ENCODE measurements around the gene PPFIA4. TPM values are rescaled to one million over a fixed set of nuclear protein-coding genes. Genes with fewer than 3 reads are reported as not detected.
A peak's percentile ranks its signal among the peaks of the same experiment; 100 is the strongest.

PPFIA4 gene
- total RNA-seq, 1 experiment from 2014 or later, result 21.1 TPM

DNA sequence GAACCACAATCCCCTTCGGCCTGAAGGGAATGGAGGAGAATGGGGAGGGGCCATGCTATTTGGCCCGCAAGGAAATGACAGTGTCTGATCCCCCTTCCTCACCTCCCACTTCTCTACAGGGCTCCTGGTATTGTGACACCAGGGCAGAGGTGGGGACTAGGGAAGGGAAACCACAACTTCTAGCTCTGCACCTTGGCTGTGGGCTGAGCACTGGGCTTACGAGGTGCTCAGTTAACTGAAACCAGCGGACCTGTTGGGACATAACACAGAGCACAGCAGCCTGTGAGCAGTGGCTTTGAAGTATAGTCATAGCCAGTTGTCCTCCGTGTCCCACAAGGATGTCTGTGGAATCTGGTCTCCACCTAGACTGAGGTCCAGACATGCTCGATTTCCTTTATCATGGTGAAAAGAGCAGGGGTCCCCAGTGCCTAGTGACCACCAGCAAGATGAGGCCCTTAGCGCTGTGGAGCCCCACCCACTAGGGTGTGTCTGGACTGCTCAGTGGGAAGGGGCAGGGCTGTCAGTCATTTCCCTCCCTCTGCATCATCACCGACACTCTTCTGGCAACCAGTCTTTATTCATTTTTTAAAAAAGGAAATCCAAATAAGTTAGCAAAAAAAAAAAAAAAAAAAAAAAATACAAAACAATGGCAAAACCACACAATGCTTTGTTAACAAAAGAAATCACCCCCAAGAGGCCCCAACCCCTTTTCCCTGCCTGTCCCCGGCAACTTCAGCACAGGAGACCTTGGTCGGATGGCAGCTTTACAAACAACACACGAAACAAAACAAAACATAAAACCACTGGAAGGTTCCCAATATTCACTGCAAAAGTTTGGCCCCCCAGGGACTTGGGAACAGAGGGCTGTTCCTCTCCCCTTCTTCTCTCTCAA is 56.5 kb downstream of the PPFIA4 start:
- no peak overlapping the region for H3K4me3 Mint-ChIP-seq
- no peaks in the 10 kb centered on the region for H3K36me3 Mint-ChIP-seq
- peak overlapping the region; percentile 28; the same call in 1 of the 2 replicates for H3K27ac Mint-ChIP-seq
- ATAC-seq (no peak; the same call in 1 of the 2 replicates), DNase-seq (ENCODE audit: low spot score) (no peak)
- H3K9me3 Mint-ChIP-seq, result no peaks in the 10 kb centered on the region
- CTCF ChIA-PET, result interaction anchor here (0.7 to 8.9 kb wide), 22 partner anchors 11 to 259 kb away, joined by 3 to 123 read pairs (median 5); partner anchors contain the start of genes ADORA1 and MYBPH
- H3K27me3 Mint-ChIP-seq (ENCODE audit: low read depth), result no peaks in the 10 kb centered on the region; the same call in 1 of the 2 replicates
- POLR2A ChIA-PET, result no interaction called here
- H3K4me1 Mint-ChIP-seq, result peaks cover 34% of the 10 kb centered on the region
- TF ChIP-seq ZBTB21 (CRISPR knock-in tag; IDR thresholded peaks at IDR 0.05; ENCODE audit: borderline replicate concordance), result no peak
- TF ChIP-seq ZNF121 (CRISPR knock-in tag; IDR thresholded peaks at IDR 0.05), result 0 out of 2 replicates have a peak, but pooled peaks have one; percentile 62

DNA sequence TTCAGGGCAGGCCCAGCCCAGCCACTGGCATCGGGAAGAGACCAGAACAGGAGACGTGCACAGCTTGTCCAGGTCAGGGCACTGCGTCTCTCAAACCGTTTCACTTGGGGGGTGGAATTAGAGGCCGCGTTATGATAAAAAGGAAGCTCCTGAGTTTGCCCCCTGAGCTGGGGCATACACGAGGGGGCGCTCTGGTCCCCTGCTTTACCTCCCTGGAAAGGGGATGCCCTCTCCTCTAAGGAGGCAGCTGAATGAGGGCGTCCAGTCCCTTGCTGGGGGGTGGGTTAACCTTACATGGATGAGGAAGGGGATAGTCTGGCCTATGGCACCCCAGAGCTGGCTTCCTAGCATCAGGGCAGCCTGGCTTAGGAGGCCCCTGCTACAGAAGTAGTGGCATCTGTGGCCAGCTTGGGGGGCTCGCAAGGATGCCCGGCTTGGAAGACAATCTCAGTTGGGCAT is 57.2 kb downstream of the PPFIA4 start:
- Mint-ChIP-seq H3K4me1 (peaks cover 34% of the 10 kb centered on the region), H3K27me3 (ENCODE audit: low read depth) (no peaks in the 10 kb centered on the region; the same call in 1 of the 2 replicates)

DNA sequence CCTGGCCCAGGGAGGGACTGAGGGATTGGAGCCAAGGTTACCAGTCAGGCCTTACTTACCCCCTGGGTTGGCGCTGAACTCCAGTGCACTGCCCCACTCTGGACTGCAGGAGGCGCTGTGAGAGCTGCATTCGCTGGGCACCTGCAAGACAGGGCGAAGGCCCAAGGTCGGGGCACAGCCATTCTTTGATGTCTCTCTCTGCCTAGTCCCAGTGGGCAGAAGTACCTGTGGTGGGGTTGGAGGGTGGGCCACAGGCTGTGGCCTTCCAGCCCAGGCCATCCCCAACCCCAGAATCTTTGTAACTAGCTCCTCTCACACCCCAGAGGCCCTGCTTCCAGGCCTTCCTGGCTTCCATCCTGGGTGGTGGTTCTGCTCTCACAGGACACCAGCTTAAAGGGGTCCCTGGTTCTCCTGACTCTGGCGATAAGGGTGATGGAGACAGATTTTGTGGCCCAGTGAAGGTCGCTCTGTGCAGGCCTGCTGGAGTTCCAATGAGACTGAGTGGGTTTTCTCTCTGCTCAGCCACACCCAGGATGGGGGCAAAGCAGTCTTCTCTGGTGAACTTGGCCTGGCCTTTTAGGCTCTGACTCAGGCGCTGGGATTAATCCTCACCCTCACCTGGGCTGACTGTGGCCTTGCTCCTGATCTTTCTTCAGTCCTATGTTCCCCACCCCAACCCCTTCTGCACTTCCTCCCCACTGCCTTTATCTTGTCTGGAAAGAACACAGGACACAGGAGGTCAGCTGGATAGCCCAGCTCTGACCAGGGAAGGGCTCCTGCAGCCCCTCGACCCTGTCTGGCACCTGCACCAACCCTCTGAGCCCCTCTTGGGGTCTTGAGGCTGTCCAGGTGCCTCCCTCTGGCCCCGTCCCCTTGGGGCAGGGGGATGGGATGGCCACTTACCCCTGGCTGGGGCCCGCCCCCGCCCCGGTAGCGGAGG is 58.6 kb downstream of the PPFIA4 start:
- Mint-ChIP-seq H3K36me3 (no peaks in the 10 kb centered on the region), H3K9me3 (no peaks in the 10 kb centered on the region), H3K4me3 (no peak overlapping the region), H3K27me3 (ENCODE audit: low read depth) (no peaks in the 10 kb centered on the region; the same call in 1 of the 2 replicates), H3K27ac (no peak overlapping the region), H3K4me1 (peaks cover 34% of the 10 kb centered on the region)
- ChIA-PET CTCF (interaction anchor here (0.6 to 8.9 kb wide), 40 partner anchors 8 to 391 kb away, joined by 3 to 123 read pairs (median 4); partner anchors contain the start of genes ADORA1, MYBPH and PRELP), POLR2A (no interaction called here)
- DNase-seq (ENCODE audit: low spot score), result peak; percentile 84
- peak; percentile 59 for ATAC-seq
- TF ChIP-seq CREB1 (CRISPR knock-in tag; IDR thresholded peaks at IDR 0.05), result no peak
- no peak for TF ChIP-seq ZNF219 (CRISPR knock-in tag; IDR thresholded peaks at IDR 0.05; ENCODE audit: borderline replicate concordance)
- TF ChIP-seq, protein P1, sequence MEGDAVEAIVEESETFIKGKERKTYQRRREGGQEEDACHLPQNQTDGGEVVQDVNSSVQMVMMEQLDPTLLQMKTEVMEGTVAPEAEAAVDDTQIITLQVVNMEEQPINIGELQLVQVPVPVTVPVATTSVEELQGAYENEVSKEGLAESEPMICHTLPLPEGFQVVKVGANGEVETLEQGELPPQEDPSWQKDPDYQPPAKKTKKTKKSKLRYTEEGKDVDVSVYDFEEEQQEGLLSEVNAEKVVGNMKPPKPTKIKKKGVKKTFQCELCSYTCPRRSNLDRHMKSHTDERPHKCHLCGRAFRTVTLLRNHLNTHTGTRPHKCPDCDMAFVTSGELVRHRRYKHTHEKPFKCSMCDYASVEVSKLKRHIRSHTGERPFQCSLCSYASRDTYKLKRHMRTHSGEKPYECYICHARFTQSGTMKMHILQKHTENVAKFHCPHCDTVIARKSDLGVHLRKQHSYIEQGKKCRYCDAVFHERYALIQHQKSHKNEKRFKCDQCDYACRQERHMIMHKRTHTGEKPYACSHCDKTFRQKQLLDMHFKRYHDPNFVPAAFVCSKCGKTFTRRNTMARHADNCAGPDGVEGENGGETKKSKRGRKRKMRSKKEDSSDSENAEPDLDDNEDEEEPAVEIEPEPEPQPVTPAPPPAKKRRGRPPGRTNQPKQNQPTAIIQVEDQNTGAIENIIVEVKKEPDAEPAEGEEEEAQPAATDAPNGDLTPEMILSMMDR (IDR thresholded peaks at IDR 0.05), result peak; percentile 88
- TF ChIP-seq, protein P2, sequence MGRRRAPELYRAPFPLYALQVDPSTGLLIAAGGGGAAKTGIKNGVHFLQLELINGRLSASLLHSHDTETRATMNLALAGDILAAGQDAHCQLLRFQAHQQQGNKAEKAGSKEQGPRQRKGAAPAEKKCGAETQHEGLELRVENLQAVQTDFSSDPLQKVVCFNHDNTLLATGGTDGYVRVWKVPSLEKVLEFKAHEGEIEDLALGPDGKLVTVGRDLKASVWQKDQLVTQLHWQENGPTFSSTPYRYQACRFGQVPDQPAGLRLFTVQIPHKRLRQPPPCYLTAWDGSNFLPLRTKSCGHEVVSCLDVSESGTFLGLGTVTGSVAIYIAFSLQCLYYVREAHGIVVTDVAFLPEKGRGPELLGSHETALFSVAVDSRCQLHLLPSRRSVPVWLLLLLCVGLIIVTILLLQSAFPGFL (CRISPR knock-in tag; IDR thresholded peaks at IDR 0.05; ENCODE audit: borderline replicate concordance), result no peak
- TF ChIP-seq, protein P3, sequence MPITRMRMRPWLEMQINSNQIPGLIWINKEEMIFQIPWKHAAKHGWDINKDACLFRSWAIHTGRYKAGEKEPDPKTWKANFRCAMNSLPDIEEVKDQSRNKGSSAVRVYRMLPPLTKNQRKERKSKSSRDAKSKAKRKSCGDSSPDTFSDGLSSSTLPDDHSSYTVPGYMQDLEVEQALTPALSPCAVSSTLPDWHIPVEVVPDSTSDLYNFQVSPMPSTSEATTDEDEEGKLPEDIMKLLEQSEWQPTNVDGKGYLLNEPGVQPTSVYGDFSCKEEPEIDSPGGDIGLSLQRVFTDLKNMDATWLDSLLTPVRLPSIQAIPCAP (CRISPR knock-in tag; IDR thresholded peaks at IDR 0.05), result no peak
- 0 out of 2 replicates have a peak, but pooled peaks have one; percentile 17 for TF ChIP-seq RELA (CRISPR knock-in tag; IDR thresholded peaks at IDR 0.05; ENCODE audit: borderline replicate concordance)
- TF ChIP-seq ZNF317 (CRISPR knock-in tag; IDR thresholded peaks at IDR 0.05; ENCODE audit: borderline replicate concordance, low read depth), result no peak
- no peak for TF ChIP-seq ELF4 (CRISPR knock-in tag; IDR thresholded peaks at IDR 0.05; ENCODE audit: low read depth)

More for the DNA sequence above, 57.2 kb downstream of the PPFIA4 start:
- no peaks in the 10 kb centered on the region for H3K9me3 Mint-ChIP-seq
- ATAC-seq (no peak), DNase-seq (ENCODE audit: low spot score) (no peak)
- ChIA-PET CTCF (interaction anchor here (0.8 to 8.9 kb wide), 21 partner anchors 12 to 189 kb away, joined by 3 to 123 read pairs (median 8); partner anchors contain the start of genes ADORA1 and MYBPH), POLR2A (no interaction called here)
- H3K36me3 Mint-ChIP-seq, result no peaks in the 10 kb centered on the region
- no peak overlapping the region for H3K27ac Mint-ChIP-seq
- TF ChIP-seq ZBTB21 (CRISPR knock-in tag; IDR thresholded peaks at IDR 0.05; ENCODE audit: borderline replicate concordance) (no peak), ATF1 (CRISPR knock-in tag; IDR thresholded peaks at IDR 0.05) (no peak), ZNF138 (CRISPR knock-in tag; conservative IDR thresholded peaks at IDR 0.05) (no peak), ZNF423 (CRISPR knock-in tag; IDR thresholded peaks at IDR 0.05) (no peak), KAT7 (CRISPR knock-in tag; IDR thresholded peaks at IDR 0.05; ENCODE audit: borderline replicate concordance) (no peak), GABPB1 (CRISPR knock-in tag; IDR thresholded peaks at IDR 0.05) (no peak), IRF2 (CRISPR knock-in tag; IDR thresholded peaks at IDR 0.05; ENCODE audit: borderline replicate concordance, low read depth) (no peak)
- TF ChIP-seq, protein P4, sequence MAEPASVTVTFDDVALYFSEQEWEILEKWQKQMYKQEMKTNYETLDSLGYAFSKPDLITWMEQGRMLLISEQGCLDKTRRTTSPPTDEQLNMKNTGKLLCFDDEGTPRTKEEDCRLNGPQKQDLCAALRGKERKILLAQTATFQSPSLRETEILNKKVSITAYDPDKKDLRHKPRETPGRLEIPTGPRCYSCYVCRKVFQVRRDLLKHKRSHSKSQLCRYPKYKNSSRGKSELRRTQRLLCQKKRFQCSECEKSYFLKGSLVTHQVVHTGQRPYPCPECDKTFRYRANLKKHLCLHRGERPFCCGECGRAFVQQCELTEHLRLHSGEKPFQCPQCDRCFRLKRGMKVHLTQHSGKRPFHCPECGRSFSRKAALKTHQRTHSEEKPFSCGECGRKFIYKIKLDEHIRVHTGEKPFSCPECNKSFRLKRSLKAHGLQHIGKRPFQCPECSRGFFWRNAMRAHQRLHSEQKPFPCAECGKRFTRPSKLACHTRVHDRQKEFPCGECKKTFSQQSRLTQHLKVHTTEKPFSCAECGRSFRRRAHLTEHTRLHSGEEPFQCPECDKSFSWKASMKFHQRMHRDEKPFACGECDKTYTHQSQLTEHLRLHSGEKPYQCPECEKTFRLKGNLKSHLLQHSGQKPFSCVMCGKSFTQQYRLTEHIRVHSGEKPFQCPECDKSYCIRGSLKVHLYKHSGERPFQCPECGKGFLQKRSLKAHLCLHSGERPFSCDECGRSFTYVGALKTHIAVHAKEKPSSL (CRISPR knock-in tag; conservative IDR thresholded peaks at IDR 0.05), result no peak
- TF ChIP-seq, protein P3 (CRISPR knock-in tag; IDR thresholded peaks at IDR 0.05), result no peak
- TF ChIP-seq, protein P2 (CRISPR knock-in tag; IDR thresholded peaks at IDR 0.05; ENCODE audit: borderline replicate concordance), result no peak
- H3K4me3 Mint-ChIP-seq, result no peak overlapping the region
